HG03066 (cell line): ENCODE data around the gene EIF4A3.
"Not testable (repeated sequence)": the region's sequence is repeated elsewhere in the genome, so short reads cannot be mapped to it uniquely, and the experiment has no call there.

Experiments used
- ATAC-seq: cut with Tn5 transposase; IDR thresholded peaks from one replicate; pipeline ENCODE4 v1.9.1; 2021; ENCODE audit warnings: low read depth; ENCODE audit not compliant: unreplicated experiment

Gene EIF4A3

DNA sequence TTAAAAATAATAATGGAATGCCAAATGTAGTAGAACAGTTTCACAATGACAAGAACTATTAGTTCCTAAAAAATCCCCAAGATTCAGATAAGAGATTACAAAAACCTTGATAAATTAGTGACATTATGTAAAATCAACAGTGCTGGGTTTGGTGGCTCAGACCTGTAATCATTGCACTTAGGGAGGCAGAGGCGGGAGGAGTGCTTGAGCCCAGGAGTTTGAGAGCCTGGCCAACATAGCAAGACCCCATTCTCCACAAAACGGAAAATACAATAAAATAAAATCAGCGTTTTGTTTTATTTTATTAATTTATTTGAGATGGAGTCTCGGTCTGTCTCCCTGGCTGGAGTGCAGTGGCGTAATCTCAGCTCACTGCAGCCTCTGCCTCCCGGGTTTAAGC, 27.0 kb upstream of the EIF4A3 start:
- no peak for ATAC-seq

DNA sequence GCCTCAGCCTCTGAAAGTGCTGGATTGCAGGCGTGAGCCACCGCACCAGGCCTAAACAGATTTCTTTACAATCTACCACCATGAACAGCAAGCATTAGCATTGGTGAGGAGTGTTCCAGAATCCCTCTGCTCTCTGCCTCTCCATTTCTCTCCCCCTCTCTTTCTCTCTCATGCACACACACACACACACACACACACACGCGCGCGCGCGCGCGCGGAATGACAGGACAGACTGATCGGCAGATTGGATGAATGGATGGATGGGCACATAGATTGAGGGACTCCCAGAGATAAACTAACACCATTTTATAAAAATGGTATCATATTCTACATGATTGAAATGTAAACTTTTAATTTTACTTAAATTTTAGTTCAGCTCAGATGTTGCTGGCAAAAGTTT, 26.2 kb upstream of the EIF4A3 start:
- no peak for ATAC-seq

DNA sequence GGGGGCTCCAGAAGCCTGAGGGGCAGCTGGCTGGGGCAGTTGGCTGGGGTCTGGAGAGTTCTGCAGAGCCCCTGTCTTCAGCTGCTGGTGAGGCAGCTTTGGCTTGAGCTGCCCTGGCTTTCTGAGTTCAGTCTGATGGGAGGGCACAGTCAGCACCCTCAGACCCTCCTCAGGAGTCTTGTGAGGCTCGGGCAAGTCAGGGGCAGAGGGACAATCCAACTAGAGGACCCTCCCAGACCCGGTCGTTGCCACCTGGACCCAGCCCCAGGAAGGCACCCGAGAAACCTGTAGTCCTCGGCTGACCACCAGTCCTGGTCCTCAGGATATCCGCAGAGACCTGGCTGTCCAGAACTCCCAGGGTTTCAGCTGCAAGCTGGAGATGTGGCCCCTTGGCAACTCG, 24.8 kb upstream of the EIF4A3 start:
- no peak for ATAC-seq

DNA sequence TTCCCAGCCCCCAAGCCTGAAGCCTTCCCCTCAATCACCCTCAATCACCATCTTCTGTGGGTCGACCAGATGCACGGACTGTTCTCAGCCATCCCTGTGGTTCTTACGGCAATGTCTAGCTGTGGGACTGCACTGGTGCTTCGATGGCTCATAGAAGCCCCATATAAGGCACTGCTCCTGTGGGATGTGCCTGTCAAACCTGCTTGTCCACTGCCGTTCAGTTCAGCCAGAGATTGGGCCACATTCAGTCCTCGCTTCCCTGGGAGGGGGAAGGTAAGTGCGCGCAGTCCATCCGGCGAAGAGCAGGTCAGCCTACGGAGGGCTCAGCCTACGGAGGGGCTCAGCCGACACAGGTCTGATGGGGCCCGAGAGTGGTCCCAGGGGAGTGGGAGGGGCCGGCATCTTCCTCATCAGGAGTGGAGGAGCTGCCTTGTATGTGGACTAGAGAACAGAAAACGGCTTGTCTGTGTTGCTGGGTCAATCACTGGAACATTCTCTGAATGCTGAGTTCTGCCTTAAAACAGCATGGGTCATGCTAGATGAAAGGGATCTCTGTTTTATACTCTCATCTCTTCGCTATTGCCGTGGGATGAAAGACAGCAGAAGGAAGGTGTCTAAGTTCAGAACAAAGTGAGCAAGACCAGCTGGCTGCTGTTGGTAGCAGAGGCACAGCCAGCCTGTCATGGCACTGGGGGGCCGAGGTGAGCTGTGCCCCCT, 23.0 kb upstream of the EIF4A3 start, which contains the start of gene CARD14:
CARD14 (plus strand) TSS at position 247 of the 717 bp plus-strand sequence. CDS start 11,409 bp downstream, outside the sequence.
- ATAC-seq: no peak

DNA sequence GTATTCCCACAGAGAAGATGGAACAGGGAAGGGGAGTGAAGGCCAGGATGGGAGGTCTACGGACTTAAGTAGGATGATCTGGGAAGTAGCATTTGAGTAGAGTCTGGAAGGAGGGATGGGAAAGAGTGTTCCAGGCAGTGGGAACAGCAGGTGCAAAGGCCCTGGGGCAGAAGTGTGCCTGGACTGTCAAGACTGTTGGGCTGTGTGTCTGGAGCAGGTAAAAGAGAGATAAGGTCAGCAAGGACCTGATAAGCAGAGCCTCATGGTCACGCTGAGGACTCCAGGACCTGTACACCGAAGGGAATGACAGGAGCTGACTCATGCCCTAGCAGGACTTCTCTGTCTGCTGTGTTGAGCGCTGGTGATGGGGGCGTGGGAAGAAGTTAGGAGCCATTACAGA, 22.2 kb upstream of the EIF4A3 start:
- ATAC-seq: no peak

DNA sequence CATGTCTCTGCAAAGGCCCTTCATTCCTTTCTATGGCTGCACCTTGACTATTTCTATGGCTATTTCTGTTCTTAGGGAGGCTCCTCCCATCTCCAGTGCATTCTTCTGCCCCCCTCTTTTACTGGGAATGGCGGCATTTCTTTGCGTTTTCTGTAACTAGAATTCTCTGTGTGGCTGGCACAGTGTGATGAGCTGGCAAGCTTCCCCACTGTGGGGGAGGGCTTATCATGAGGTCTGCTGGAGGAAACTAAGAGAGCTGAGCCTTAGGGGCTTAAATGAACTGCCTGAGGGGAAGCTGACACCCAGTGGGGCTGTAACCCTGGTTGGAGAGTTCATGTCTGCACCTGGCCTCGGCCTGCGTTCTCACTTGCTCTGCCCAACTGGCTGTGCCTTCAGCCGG, 21.4 kb upstream of the EIF4A3 start:
- ATAC-seq: no peak

DNA sequence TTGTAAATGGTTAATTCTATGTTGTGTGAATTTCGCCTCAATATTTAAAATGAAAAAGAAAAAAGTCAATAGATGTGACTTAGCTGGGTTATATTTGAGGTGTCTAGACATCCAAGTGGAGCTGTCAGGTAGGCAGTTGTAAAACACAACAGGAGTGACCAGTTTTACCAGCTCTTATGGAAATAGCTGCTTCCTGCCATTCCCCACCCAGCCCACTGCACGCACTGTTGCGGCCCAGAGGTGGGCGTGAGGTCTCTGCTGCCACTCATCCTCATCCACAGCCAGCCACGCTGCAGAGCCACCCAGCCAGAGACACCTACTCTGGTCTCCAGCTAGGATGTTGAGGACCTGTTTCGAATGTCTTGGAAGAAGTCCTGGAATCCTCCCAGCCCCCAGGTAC, 19.5 kb upstream of the EIF4A3 start:
- ATAC-seq: no peak

DNA sequence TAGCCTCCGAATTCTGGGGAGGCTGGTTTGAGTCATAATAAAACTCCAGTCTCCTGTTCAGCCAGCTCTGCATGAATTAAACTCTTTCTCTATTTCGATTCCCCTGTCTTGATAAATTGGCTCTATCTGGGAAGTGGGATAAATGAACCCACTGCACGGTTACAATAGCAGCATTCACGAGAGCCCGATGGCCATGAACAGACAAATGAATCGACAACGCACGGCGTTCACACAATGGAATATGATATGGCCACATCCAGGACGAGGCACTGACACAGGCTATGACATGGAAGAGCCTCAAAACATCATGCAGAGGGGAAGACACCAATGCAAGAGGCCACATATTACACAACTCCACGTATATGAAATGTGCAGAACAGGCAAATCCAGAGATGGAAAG, 17.3 kb upstream of the EIF4A3 start:
- ATAC-seq: no peak

DNA sequence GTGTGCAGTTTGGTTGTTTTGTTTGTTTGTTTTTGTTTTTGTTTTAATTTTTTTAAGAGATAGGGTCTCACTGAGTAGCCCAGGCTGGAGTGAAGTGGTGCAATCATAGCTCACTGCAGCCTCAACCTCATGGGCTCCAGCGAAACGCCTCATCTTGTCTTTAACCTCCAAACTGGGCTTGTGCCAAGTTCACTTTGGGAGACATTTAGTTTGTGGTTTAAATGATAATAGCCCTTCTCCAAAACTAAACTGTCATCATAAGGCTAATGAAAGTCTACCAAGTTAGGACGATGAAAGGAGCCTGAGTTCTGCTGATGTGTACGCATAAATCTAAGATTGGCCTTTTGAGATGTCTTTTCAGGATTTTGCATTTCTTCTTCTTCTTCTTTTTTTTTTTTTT, 16.4 kb upstream of the EIF4A3 start:
- ATAC-seq: no peak

DNA sequence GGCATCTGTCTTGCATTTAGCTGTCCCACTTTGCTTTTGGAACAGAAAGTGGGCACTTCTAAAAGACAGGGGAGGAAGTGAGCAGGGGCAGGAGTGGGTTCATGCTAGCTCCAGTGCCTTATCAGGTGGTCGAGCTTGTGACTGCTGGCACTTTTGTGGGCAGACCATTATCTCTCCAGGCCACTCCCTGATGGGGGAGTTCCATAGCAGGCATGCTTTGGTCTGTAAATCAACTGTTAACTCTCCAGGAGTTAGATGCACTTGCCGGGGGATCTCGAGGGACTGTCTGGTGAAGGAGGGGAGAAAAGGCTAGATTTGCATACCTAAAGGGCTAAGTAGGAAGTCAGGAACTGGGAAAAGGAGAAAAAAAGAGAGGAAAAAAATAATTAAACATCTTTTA, 13.6 kb upstream of the EIF4A3 start:
- ATAC-seq: no peak

DNA sequence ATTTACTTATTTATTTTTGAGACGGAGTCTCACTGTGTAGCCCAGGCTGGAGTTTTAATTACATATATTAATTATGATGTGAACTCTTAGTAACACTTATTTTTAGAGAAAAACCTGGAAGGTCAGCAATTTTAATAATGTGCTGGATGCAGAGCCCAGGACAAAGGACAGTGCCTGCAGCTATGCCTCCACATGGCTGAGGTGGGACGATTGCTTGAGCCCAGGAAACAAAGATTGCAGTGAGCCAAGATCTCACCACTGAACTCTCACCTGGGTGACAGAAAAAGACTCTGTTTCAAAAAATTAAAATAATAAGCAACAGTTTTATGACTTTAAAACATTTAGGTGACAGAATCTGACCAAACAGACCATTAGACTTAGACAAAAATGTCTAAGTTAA, 11.9 kb upstream of the EIF4A3 start:
- ATAC-seq: no peak

DNA sequence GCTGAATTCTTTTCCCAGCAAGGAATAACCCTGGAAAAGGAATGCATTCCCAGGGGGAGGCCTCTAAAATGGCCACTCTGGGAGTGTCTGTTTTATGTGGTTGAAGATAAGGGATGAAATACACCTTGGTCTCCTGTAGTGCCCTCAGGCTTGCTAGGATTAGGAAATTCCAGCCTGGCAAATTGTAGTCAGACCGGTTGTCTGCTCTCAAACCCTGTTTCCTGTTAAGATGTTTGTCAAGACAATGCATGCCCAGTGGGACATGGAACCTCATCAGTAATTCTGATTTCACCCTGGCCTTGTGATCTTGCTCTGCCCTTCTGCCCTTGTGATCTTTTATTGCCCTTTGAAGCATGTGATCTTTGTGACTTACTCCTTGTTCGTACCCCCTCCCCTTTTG, 8.7 kb upstream of the EIF4A3 start:
- ATAC-seq: not testable (repeated sequence)

DNA sequence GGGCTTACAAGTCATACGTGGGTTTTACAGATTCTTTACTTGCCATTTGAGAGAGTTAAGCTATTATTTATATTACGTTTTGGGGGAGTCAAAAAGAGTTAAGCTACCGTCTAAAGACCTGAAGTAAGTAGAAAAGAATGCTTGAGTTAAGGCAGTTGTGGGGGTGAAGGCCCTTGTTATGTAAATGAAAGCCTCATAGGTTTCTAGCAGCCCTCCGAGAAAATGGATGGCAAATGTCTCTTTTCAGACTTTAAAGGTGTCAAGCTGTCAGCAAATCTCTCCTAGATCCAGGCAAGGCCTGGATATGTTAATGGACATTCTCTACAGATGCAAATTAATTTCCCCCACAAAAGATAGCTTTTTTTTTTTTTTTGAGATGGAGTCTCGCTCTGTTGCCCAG, 7.2 kb upstream of the EIF4A3 start:
- ATAC-seq: no peak

DNA sequence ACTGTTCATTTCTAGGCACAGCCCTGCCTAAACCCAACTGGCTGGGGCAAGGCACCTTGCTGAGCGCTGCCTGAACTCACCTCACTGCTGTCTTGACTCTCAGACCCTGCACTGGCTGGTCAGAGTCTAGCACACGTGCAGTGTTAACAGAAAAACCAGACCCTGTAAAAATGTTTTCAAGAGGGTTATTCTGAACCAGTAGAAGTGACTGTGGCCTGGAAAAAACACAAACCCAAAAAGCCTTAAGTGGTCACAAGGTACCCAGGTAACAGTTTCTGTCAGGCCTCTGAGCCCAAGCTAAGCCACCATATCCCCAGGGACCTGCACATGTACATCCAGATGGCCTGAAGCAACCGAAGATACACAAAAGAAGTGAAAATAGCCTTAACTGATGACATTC, 6.1 kb upstream of the EIF4A3 start:
- no peak for ATAC-seq

DNA sequence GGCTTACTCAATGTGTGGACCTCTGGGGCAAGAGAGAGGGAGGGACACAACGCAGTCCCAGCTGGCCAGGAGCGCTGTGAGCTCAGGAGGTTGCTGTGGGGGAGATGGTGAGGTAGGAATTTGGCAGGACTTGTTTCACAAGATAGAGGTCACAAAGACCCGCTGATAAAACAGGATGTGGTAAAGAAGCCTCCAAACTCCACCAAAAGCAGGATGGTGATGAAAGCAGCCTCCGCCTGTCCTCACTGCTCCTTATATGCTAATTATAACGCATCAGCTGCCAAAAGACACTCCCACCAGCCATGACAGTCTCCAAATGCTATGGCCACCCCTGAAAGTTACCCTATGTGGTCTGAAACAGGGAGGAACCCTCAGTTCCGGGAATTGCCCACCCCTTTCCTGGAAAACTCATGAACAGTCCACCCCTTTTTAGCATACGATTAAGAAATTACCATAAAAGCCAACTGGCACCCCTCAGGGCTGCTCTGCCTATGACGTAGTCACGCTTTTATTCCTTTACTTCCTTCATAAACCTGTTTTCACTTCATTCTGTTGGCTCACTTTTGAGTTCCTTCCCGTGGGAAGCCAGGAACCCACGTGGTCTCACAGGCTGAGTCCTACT, 5.3 kb upstream of the EIF4A3 start:
- ATAC-seq: no peak

DNA sequence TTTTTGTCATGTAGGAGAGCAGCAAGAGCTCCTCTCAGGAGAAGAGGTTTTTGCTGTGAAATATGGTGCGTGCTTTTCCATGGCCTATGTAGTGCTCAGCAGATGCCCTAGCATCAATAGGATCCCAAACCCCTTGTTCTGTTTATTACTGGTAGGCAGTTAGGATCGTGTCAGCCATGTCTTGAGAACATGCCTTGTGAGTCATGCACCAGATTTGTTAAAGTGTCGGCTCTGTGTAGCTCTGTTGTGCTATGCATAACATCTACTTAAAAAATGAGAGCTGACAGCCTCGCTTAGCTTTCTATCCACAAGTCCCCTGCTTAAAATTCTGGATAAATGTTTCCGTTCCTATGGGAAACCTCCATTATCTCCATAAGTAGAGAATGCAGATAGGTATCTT, 4.4 kb upstream of the EIF4A3 start:
- ATAC-seq: no peak

DNA sequence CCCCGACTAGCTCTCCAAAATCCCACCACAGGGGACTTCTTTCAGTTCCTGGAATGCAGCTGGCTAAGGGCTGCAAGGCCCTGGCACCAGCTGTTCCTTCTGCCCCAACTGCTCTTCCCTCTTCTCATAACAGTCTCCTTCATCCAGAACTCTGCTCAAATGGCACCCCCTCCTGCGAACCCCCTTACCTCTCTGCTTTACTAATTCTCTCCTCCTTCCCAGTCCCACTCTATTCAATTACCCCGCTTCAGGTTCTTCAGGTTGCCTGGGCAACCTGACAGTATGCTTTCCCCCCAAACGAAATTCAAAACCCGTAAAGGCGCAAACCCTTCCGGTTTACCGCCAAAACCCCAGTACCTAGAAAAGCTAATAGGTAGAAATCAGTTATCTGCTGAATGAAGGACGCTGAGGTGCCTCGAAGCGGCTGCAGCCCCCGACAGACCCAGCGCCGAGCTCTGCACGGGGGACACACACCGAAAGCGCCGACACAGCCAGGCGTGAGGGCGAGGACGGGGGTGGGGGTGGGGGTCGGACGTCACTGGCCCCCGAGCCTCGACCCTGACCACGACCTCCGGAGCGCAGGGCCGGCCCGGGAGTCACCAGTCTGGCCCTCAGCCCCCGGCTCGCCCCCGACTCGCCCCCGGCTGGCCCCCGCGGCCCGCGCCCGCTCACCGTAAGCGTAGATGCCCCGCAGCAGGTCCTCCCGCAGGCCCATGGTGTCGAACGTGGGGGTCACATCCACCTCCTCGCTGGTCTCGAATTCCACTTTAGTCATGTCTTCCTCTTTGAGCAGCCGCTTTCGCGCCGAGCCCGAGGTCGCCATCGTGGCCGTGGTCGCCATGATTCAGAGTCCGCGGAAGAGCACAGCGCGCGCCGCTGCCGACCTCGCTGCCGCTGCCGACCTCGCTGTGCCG, 550 bp downstream of the EIF4A3 start:
- ATAC-seq: peak; percentile 26

DNA sequence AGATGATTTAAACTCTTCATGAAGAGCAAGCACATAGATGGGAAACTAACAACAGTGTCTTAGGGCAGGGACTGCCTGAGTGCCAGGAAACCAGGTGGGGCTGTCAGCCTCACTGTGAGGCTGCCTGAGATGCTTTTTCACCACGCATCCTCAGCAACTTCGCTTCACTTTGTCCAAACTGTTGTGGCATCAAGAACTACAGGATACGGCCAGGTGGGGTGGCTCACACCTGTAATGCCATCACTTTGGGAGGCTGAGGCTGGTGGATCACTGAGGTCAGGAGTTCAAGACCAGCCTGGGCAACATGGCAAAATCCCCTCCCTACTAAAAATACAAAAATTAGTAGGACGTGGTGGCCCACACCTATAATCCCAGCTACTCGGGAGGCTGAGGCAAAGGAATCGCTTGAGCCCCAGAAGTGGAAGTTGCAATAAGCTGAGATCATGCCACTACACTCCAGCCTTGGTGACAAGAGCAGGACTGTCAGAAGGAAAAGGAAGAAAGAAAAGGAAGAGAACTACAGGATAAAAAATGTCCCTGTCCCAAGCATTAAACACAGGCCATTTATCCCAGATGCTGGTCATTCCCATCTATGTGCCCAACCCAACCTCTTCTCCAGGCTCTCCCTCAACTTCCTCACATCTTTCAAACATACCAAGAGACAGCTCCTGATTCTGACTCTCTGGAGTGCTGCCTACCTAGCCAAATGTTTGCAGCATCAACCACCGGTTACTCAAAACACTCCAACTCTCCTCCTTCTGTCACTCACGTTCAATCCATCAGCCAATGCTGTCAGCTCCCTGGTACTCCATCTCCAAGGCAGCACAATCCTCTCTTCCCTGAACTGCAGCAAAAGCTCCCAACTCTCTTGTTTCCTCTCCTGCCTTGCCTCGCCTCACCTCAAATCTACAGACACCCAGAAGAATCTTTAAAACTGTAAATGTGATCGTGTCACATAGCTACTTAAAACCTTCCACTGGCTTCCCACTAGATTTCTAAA, 1.6 kb downstream of the EIF4A3 start:
- ATAC-seq: no peak

DNA sequence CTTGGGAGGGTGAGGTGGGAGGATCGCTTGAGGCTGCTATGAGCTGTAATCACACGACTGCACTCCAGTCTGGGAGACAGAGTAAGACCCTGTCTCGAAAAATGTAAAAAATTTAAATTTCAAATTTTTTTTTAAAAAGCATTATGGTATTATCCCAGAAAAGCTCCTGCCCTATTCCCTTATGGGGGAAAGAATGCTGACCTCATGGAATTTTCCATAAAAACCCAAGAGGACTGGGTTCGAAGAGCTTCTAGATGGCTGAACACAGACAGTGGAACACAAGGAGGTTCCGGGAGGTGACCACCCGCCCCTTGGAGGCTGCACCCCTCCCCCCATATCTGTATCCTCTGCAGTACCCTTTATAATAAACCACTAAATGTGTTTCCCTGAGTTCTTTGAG, 4.0 kb downstream of the EIF4A3 start:
- no peak for ATAC-seq

DNA sequence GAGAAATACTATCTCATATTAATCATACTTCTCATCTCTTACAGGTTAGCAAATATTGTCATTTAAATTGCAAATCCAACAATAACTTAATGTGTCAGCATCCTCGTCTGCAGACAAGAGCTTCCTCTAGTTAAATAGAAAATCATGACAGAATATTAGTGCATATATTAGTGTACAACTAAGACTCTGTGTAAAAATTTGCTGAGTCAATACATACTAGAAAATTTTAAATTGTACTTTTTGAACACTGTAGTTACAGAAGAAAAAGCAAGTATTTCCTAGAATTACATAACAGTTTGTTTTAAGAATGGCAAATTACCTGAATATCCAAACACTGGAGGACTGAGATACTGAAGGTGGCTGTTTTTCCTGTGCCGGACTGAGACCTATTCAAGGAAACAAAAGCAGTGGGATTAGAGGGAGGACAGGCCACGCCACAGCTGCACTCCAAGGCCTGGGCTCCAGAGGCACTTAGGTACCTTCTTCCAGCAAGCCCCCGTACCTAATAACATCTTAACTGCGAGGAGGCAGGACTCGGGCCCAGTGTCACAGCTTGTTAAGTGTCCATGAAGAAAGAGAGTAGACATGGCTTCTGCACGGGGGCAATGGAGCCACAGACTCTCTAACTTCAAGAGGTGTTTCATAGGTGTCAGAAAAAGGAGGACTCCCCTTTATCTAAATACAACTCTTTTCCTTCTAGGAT, 5.3 kb downstream of the EIF4A3 start:
- ATAC-seq: no peak
